OCI-LY3 (cell line): ENCODE data around the gene MRPL38.

Experiments used
- CTCF ChIP-seq: fragments of 200-600, 300-600 bp; sonication (generic); IDR thresholded peaks from 2 replicates; pipeline ENCODE4 v1.5.1; 2014; ENCODE audit warnings: antibody characterized with exemption, low read length, low read depth
- EZH2phosphoT487 ChIP-seq: fragments of 200-600 bp; shearing (Covaris generic); IDR thresholded peaks from 2 replicates; pipeline ENCODE4 v1.6.1; 2018; ENCODE audit warnings: antibody characterized with exemption, mixed run types, low read depth

GRCh38 chr17:75892556-75893224 is 12.0 kb downstream of the MRPL38 start:
- TF ChIP-seq CTCF: no peak
- TF ChIP-seq EZH2phosphoT487: no peak
